Keratinocyte (primary cell): ENCODE results near the gene PARD6G. TPM values are rescaled to one million over a fixed set of nuclear protein-coding genes. Genes with fewer than 3 reads are reported as not detected.

Experiments
- DNase-seq: peaks from one replicate; pipeline ENCODE4 v3.0.0-alpha.2; 2011; ENCODE audit warnings: low read depth, missing footprints, low spot score
- FAIRE-seq: peaks from 2 replicates; lab custom pipeline; 2011; peaks lifted over from hg19 to GRCh38; lab: Jason Lieb, UNC
- H2AFZ ChIP-seq: 2 replicates; pipeline ENCODE4 v1.6.0; 2012; ENCODE audit warnings: low read length, control low read depth, inconsistent platforms; ENCODE audit not compliant: control insufficient read depth
- H3K27ac ChIP-seq: 2 replicates; pipeline ENCODE4 v1.5.1; 2011; ENCODE audit warnings: low read length; ENCODE audit not compliant: control insufficient read depth, insufficient read depth
- H3K27me3 ChIP-seq: 3 replicates; pipeline ENCODE4 v1.6.0; 2011; ENCODE audit warnings: low read length; ENCODE audit not compliant: control insufficient read depth, insufficient read depth; ENCODE audit errors: extremely low read depth
- H3K36me3 ChIP-seq, 2 experiments: 2 replicates in 1 of 2; 3 replicates in 1 of 2; pipeline ENCODE4 v1.5.1; 2011; ENCODE audit warnings: low read length in 2 of 2, mild to moderate bottlenecking in 1 of 2; ENCODE audit not compliant: control insufficient read depth in 2 of 2, insufficient read depth in 2 of 2; ENCODE audit errors: extremely low read depth in 1 of 2
- H3K4me1 ChIP-seq: 3 replicates; pipeline ENCODE4 v1.5.1; 2011; ENCODE audit warnings: low read length; ENCODE audit not compliant: control insufficient read depth, insufficient read depth; ENCODE audit errors: extremely low read depth
- H3K4me2 ChIP-seq: 3 replicates; pipeline ENCODE4 v1.6.0; 2011; ENCODE audit warnings: low read depth, low read length; ENCODE audit not compliant: control insufficient read depth, insufficient read depth; ENCODE audit errors: extremely low read depth
- H3K4me3 ChIP-seq, 3 experiments: fragments of 200-600 bp in 1 of 3; sonication (generic) in 1 of 3; 2 replicates in 2 of 3; 3 replicates in 1 of 3; pipeline ENCODE4 v1.5.1; 2011 to 2016; ENCODE audit warnings: low read length in 3 of 3, mild to moderate bottlenecking in 3 of 3, control low read depth in 2 of 3, inconsistent platforms in 1 of 3, low read depth in 1 of 3, mixed read lengths in 1 of 3, mixed run types in 1 of 3, moderate library complexity in 1 of 3; ENCODE audit not compliant: control insufficient read depth in 2 of 3, insufficient read depth in 2 of 3; ENCODE audit errors: extremely low read depth in 1 of 3
- H3K79me2 ChIP-seq: 2 replicates; pipeline ENCODE4 v1.6.0; 2012; ENCODE audit warnings: low read length; ENCODE audit not compliant: control insufficient read depth, insufficient read depth
- H3K9ac ChIP-seq: 3 replicates; pipeline ENCODE4 v1.6.0; 2011; ENCODE audit warnings: low read length; ENCODE audit not compliant: control insufficient read depth, insufficient read depth; ENCODE audit errors: extremely low read depth
- H3K9me1 ChIP-seq: 3 replicates; pipeline ENCODE4 v1.6.0; 2011; ENCODE audit warnings: low read length; ENCODE audit not compliant: control insufficient read depth, insufficient read depth; ENCODE audit errors: extremely low read depth
- H3K9me3 ChIP-seq: 2 replicates; pipeline ENCODE4 v1.5.1; 2012; ENCODE audit warnings: low read depth, low read length; ENCODE audit not compliant: control insufficient read depth
- H4K20me1 ChIP-seq: 3 replicates; pipeline ENCODE4 v1.6.0; 2011; ENCODE audit warnings: low read length; ENCODE audit not compliant: control insufficient read depth, insufficient read depth; ENCODE audit errors: extremely low read depth
- CTCF ChIP-seq, 3 experiments: IDR thresholded peaks in 1 of 3; conservative IDR thresholded peaks in 1 of 3; optimal IDR thresholded peaks in 1 of 3; 2 replicates in 2 of 3; 3 replicates in 1 of 3; pipeline versions ENCODE3 to v1.5.1; 2011; ENCODE audit warnings: low read length in 3 of 3, mild to moderate bottlenecking in 3 of 3, moderate library complexity in 2 of 3, control low read depth in 1 of 3, inconsistent platforms in 1 of 3; ENCODE audit not compliant: insufficient read depth in 2 of 3; ENCODE audit errors: extremely low read depth in 1 of 3
- EZH2 ChIP-seq: IDR thresholded peaks from one replicate; pipeline ENCODE4 v1.6.1; 2012; ENCODE audit warnings: inconsistent platforms, mild to moderate bottlenecking, low read length, moderate library complexity
- dilution Hi-C: fragments of 300-500 bp; cut with MboI; formaldehyde crosslinking; loops from one replicate; pipeline ENCODE4 v1.7.0; 2020; ENCODE audit warnings: low sequenced_read_pairs; ENCODE audit not compliant: extremely low pct_ligation_motif_present
- polyA plus RNA-seq, 5 experiments: library from polyadenylated mRNA; depleted of rRNA in 3 of 5; stranded (reverse) in 3 of 5; stranded (forward) in 1 of 5; unstranded in 1 of 5; fragments of >200 nt; gene quantifications; 1 replicate in 1 of 5; 2 replicates in 3 of 5; 3 replicates in 1 of 5; pipeline versions ENCODE4 v1.2.1 to v1.2.3, GENCODE V29; 2011 to 2012; ENCODE audit warnings: missing spikeins in 2 of 5, low read depth in 1 of 5, low replicate concordance in 1 of 5

The PARD6G gene
- polyA plus RNA-seq, 1 donor (not counting 4 experiments of a cell fraction or from before 2014, with no cell fraction given): 21.3 TPM

- no peaks in the 10 kb centered on the region for H3K9me3 ChIP-seq
- no peak for TF ChIP-seq CTCF (optimal IDR thresholded peaks at IDR 0.05 in 1 of 3, IDR thresholded peaks at IDR 0.05 in 1 of 3, conservative IDR thresholded peaks at IDR 0.05 in 1 of 3; ENCODE audit: extremely low read depth in 1 of 3, insufficient read depth in 2 of 3, low read length in 3 of 3)
- no peak for TF ChIP-seq EZH2
- no peaks in the 10 kb centered on the region for H3K27me3 ChIP-seq
- peak overlapping the region; percentile 69 for H3K27ac ChIP-seq
- H3K36me3 ChIP-seq: peaks cover 0 to 4% of the 10 kb centered on the region in 2 experiments
- H2AFZ ChIP-seq: peak overlapping the region; percentile 70
- peaks cover 49% of the 10 kb centered on the region for H3K79me2 ChIP-seq
- peaks cover 8% of the 10 kb centered on the region for H3K9me1 ChIP-seq
- dilution Hi-C loops: no loop called here
- H3K4me2 ChIP-seq: peak overlapping the region; percentile 93
- peak overlapping the region; percentile 83 for H3K9ac ChIP-seq
- DNase-seq: no peak
- H3K4me3 ChIP-seq: peak overlapping the region; percentile 72 to 83 (median 80)
- peaks cover 7% of the 10 kb centered on the region for H4K20me1 ChIP-seq
- H3K4me1 ChIP-seq: peaks cover 46% of the 10 kb centered on the region
- no peak for FAIRE-seq
Measured at GRCh38 chr18:80245781-80246444, 1.4 kb downstream of the PARD6G start.

GRCh38 chr18:80244956-80245730, 2.2 kb downstream of the PARD6G start:
- Histone ChIP-seq H3K36me3 (peaks cover 0 to 4% of the 10 kb centered on the region in 2 experiments), H3K27ac (peak overlapping the region; percentile 69), H3K79me2 (peaks cover 57% of the 10 kb centered on the region), H3K4me1 (peaks cover 38% of the 10 kb centered on the region), H3K9me1 (peaks cover 11% of the 10 kb centered on the region), H2AFZ (peak overlapping the region; percentile 70), H3K9me3 (no peaks in the 10 kb centered on the region), H3K4me3 (peak overlapping the region; percentile 72 to 83 (median 80)), H4K20me1 (peaks cover 7% of the 10 kb centered on the region), H3K27me3 (no peaks in the 10 kb centered on the region), H3K9ac (peak overlapping the region; percentile 83), H3K4me2 (peak overlapping the region; percentile 93)
- TF ChIP-seq EZH2 (no peak), CTCF (optimal IDR thresholded peaks at IDR 0.05 in 1 of 3, IDR thresholded peaks at IDR 0.05 in 1 of 3, conservative IDR thresholded peaks at IDR 0.05 in 1 of 3; ENCODE audit: extremely low read depth in 1 of 3, insufficient read depth in 2 of 3, low read length in 3 of 3) (no peak)
- FAIRE-seq: no peak
- dilution Hi-C loops: no loop called here
- DNase-seq: no peak
